ENCODE data around the gene FOXN4. TPM values are rescaled to one million over a fixed set of nuclear protein-coding genes. Genes with fewer than 3 reads are reported as not detected.
"Not testable (repeated sequence)": the region's sequence is repeated elsewhere in the genome, so short reads cannot be mapped to it uniquely, and the experiment has no call there.

FOXN4 gene
- total RNA-seq, 2 donors from 2014 or later = not detected

DNA sequence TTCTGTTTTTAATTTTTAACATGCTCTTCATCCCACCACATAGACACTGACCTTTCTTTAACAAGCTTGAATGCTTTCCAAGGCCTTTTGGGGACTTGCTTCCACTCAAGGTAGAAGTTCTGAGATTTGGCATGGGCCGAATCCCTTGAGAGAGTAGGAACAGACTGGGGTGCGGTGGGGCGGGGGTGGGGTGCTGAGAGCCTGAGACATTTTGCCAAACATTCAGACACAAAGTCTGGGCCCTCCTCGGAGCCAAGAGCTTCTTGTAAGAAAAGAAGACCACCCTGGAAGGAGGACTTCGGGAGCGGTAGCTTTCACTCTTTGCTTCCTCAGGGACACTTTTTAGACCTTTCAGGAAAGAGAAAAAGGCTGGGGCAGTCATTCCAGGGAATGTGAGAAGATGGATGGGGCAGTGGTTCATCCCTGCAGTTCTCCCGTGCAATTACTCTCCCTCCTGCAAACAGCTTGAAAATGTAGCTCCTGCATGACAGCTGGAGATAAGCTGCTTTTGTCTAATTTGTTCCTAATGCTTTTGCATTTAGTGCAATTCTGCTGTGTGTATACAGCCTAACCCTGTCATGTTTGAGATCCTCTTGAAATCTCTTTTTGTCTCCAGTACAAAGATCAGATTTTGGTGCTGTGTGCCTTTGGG is 22.3 kb upstream of the FOXN4 start:
- Histone ChIP-seq H3K4me1 (no peaks in the 10 kb centered on the region), H3K36me3 (no peaks in the 10 kb centered on the region), H3K27me3 (no peaks in the 10 kb centered on the region), H3K4me3 (no peak overlapping the region), H3K9me3 (no peaks in the 10 kb centered on the region), H3K27ac (no peak overlapping the region)
- TF ChIP-seq, protein P1, sequence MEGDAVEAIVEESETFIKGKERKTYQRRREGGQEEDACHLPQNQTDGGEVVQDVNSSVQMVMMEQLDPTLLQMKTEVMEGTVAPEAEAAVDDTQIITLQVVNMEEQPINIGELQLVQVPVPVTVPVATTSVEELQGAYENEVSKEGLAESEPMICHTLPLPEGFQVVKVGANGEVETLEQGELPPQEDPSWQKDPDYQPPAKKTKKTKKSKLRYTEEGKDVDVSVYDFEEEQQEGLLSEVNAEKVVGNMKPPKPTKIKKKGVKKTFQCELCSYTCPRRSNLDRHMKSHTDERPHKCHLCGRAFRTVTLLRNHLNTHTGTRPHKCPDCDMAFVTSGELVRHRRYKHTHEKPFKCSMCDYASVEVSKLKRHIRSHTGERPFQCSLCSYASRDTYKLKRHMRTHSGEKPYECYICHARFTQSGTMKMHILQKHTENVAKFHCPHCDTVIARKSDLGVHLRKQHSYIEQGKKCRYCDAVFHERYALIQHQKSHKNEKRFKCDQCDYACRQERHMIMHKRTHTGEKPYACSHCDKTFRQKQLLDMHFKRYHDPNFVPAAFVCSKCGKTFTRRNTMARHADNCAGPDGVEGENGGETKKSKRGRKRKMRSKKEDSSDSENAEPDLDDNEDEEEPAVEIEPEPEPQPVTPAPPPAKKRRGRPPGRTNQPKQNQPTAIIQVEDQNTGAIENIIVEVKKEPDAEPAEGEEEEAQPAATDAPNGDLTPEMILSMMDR (IDR thresholded peaks at IDR 0.05) = no peak
- no peak for DNase-seq (ENCODE audit: low spot score)

DNA sequence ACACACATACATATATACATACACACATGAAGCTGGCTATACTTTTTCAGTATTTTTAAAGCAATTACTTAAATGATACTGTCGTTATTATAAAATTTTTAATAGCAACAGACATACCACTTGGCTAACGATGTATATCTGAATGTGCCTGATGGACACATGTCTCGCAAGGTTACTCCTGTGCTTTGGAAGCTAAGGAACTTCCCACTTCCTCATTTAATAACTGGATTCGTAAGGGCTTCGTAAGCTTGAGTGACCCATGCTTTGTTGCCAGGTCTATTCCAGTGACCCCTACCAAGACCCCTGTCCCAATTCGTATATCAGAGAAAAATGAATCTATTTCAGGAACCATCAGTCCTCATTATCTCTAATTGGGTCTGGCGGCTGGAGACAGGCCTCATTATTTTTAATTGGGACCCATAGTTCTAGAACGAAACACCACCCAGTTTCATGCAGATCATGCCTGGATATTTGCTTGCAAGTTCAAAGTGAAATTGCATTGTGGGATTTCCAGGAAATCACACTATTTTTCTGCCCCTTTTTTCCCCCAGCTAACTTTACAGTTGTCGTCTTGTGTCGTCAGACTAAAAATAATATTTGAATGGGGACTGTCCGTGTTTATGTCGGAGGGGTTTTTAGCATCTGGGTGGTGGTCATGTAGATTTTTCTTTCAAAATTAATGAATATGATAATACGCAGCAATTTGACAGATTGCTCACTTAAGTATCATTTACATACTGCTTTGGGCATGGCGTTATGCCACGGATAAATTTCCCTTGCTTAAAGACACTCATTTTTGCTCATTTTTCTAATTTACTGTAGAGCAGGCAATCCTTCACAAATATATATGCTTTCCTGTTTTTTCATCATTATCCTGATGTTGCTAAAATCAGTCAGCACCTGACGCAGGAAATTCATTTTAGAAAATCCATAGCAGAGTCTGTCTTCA is 21.5 kb upstream of the FOXN4 start:
- DNase-seq (ENCODE audit: low spot score) = no peak
- Histone ChIP-seq H3K4me1 (no peaks in the 10 kb centered on the region), H3K4me3 (no peak overlapping the region), H3K27me3 (no peaks in the 10 kb centered on the region), H3K9me3 (no peaks in the 10 kb centered on the region), H3K36me3 (no peaks in the 10 kb centered on the region), H3K27ac (no peak overlapping the region)
- TF ChIP-seq, protein P1 (IDR thresholded peaks at IDR 0.05) = no peak

DNA sequence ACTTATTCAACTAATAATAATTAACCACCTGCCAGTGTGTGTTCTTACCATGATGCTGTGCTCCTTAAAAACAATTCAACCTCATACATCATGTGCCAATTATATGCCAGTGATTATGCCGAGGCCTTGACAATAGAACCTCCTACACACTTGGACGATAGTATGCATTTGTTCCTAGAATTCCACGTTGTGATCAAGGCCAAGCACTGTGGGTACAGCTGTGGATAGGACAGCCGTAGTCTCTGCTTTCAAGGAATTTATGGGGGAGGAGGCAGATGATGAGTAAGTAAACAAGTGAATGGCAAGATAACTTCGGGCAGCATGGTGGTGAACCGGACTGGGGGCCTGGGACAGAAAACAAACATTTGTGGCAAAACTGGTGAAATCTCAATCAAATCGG is 20.6 kb upstream of the FOXN4 start:
- H3K27ac ChIP-seq = no peak overlapping the region
- H3K4me3 ChIP-seq = no peak overlapping the region
- H3K36me3 ChIP-seq = no peaks in the 10 kb centered on the region
- no peaks in the 10 kb centered on the region for H3K27me3 ChIP-seq
- no peaks in the 10 kb centered on the region for H3K4me1 ChIP-seq
- no peaks in the 10 kb centered on the region for H3K9me3 ChIP-seq
- TF ChIP-seq, protein P1 (IDR thresholded peaks at IDR 0.05) = no peak
- DNase-seq (ENCODE audit: low spot score) = no peak

DNA sequence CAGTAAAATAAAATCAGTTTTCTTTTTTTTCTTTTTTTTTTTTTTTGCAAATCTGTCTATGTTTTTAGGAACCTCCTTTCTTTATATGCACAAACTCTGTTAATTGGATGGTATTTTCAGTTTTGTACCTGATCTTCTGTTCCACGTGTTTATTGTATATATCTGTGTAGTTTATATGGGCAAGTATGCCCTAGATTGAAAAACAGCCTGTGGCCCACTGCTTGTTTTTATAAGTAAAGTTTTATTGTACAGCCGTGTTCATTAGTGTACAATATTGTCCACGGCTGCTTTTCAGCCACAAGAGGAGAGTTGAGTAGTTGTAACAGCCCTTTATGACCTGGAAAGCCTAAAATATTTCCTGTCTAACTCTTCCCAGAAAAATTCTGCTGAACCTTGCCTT is 19.9 kb upstream of the FOXN4 start:
- H3K36me3 ChIP-seq = no peaks in the 10 kb centered on the region
- TF ChIP-seq, protein P1 (IDR thresholded peaks at IDR 0.05) = no peak
- no peaks in the 10 kb centered on the region for H3K9me3 ChIP-seq
- no peak overlapping the region for H3K27ac ChIP-seq
- no peak for DNase-seq (ENCODE audit: low spot score)
- H3K4me3 ChIP-seq = no peak overlapping the region
- H3K27me3 ChIP-seq = no peaks in the 10 kb centered on the region
- H3K4me1 ChIP-seq = no peaks in the 10 kb centered on the region

GRCh38 chr12:109321294-109321693 is 12.2 kb upstream of the FOXN4 start:
- H3K9me3 ChIP-seq; H3K4me3 ChIP-seq; H3K4me1 ChIP-seq; DNase-seq (ENCODE audit: low spot score); H3K27ac ChIP-seq; H3K36me3 ChIP-seq; H3K27me3 ChIP-seq: not testable (repeated sequence)
